Measurements from ENCODE around the gene MTHFD1L.

Gene MTHFD1L

DNA sequence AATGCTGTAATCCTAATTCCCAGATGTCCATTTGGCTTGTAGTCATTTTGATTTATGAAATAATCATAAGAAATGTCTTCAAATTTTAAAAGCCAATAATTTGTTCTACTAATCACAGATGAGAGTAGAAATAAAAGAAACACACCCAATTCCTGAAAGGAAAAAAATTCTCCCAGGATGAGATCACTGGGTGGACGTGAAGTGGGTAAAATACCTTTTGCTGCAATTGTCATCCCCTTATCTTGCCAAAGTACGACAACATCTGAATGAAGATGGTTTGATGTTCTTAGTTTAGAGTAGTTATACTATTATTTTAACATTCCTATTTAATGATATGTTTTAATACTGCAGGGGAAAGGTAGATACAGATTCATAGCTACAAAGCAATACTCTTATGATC, 33.7 kb downstream of the MTHFD1L start:
- no peak for DNase-seq

DNA sequence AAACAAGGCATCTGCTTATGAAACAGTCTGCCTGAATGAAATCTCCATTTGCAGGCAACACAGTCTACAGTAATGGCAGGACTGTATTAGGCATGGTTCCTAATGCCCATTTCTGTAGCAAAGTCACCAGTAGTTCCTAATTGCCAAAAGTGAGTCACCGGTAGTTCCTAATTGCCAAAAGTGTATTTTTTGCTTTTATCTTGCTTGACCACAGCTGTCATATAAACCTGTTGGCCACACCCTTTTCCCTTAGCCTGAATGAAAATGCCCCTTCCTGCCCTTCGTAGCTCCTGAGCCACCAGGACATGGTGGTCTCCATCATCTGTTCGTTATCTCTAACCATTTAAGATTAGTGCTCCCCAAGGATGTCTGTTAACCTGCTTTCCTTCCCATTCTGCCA, 34.5 kb downstream of the MTHFD1L start:
- no peak for DNase-seq

- DNase-seq, result no peak
These were observed 36.8 kb downstream of the MTHFD1L start for GRCh38 chr6:150902142-150902776.

- DNase-seq, result no peak
These were observed 40.3 kb downstream of the MTHFD1L start for GRCh38 chr6:150905769-150906168.

DNA sequence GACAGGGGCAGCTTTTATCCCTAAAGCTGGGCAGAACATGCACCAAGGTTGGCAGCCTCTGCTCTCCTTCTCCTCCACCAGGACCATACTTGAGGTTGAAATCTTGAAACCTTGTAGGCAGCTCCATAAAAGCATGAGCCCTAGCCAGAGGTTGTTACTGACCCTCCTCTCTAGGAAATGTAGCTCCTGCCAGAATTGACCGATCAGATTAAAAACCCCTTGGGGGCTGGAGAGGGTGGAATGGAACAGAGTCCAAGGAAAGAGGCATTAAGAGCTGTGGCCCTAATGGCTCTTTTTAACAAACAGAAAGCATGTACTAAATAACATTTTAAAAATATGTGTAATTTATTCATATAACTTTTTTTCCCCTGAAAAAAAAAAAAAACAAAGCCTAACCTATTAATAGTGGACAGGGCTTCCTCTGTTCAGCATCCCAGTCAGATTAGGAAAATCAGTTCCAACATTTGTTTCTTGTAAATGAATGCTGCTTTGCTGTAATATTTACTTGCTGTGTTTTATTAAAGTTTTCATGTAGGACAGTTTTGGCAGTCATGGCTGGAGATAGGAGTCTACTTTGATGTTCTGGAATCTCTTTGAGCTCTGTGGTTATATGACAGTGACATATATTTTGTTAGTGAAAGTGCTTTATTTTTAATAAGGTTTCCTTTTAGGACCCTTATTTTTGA, 41.3 kb downstream of the MTHFD1L start:
- DNase-seq, result no peak

GRCh38 chr6:150907383-150907782, 41.9 kb downstream of the MTHFD1L start:
- DNase-seq, result no peak

DNA sequence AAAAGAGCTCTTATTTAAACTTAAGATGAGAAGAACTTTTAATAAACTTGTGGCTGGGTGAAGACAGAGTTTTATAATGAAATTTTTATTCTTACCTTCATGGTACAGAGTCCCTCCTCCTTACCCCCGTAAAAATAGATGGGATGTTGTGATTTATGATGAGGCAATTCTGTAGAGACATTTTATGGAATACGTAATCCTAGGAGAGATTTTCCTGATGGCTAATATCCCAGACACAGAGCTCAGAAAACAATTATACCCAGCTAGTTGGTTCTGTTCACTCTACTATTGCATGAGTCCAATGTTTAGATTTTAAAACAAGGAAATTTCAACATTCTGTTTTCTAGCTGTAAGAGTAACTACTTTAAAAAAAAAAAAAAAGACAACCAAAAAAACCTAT, 43.4 kb downstream of the MTHFD1L start:
- DNase-seq, result no peak

DNA sequence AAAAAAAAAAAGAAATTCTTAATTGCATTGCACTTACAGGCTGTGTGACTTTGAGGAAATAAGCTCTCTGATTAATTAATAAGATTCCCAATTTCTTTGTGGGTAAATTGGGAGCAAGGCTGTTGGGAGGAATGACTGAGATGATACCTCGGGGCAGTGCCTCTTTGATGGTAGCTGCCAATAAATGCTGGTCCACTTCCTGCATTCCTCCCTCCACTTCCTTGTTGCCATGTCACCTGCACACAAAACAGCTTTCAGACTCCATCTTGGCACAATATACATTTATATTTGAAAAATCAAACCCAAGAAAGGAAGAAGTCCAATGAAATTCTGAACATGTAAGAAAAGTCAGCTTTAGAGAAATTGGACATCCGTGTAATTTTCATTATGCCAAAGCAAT, 45.1 kb downstream of the MTHFD1L start:
- DNase-seq, result no peak

GRCh38 chr6:150914372-150914771, 48.9 kb downstream of the MTHFD1L start:
- no peak for DNase-seq

DNA sequence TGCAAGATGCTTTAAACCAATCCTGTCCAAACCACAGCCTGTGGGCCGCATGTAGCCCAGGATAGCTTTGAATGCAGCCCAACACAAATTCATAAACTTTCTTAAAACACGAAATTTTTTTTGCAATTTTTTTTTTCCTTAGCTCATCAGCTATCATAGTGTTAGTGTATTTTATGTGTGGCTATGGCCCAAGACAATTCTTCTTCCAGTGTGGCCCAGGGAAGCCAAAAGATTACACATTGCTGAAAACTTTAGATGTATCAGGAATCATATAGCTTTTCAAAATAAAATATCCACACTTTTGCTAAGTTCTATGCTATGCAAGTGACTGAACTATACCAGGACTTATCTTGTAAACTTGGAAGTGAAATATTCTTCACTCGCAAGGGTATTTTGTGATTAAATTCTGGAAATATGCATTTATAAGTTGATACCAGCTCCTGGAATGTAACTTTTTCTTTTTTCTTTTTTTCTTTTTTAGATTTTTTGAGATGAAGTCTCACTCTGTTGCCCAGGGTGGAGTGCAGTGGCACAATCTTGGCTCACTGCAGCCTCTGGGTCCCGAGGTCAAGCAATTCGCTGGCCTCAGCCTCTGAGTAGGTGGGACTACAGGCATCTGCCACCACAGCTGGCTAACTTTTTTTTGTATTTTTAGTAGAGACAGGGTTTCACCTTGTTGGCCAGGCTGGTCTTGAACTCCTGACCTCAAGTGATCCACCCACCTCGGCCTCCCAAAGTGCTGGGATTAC, 49.8 kb downstream of the MTHFD1L start:
- DNase-seq, result no peak

- DNase-seq, result no peak
These were observed 50.4 kb downstream of the MTHFD1L start for GRCh38 chr6:150915880-150916265.

- no peak for DNase-seq
These were observed 54.4 kb downstream of the MTHFD1L start for GRCh38 chr6:150919938-150920337.

DNA sequence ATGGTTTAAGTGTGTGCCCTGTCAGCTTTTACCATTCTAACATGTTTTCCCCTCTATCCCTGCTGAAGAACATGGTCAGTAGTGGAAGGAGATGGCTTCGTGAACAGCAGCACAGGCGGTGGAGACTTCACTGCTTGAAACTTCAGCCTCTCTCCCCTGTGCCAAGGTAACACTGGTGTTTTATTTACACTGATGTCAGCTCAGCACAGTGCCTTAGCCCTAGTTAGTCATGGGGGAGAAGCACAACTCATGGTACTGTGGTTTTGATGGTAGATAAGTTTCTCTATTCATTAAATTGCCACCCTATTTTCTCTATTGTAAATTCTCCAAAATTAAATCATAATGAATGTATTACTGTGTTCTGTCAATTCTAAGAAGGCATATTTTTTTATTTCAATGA, 56.6 kb downstream of the MTHFD1L start:
- DNase-seq, result no peak

DNA sequence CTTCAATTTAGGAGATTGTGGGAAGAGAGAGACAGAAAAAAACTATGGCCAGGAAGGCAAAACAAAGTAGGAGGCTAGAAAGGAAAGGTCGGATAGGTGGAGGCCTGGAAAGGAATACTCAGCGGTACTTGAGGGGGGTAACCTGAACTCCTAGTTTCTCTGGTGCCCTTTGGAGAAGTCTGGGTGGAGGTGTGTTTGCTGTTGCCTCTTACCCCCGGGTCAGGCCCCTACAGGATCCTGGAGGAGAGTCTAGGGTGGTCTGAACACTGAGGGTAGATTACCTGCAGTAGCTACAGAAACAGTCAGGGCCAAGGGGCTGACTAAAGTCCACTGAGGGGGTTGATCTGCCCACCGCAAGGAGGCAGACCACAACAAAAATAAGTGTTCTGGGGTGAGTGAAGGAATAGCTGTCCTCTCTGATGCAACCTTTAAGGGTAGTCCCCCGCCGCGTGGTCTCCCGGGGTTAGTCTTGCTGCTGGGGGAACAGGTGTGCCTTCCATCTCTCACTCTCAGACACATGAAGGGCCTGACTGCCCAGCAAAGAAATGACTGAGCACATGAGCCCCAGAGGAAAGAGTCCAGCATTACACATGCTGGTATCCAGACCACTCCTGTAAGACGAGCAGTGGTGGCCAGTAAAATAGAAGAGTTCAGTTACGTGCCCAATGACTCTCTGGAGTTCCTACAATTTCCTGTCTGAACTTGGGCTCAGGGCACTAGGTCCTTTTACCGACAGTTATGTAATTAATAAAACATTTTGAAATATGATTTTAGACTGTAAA, 59.5 kb downstream of the MTHFD1L start:
- no peak for DNase-seq

- no peak for DNase-seq
These were observed 60.1 kb downstream of the MTHFD1L start for GRCh38 chr6:150925590-150925928.

- no peak for DNase-seq
These were observed 60.5 kb downstream of the MTHFD1L start for GRCh38 chr6:150925976-150926375.

DNA sequence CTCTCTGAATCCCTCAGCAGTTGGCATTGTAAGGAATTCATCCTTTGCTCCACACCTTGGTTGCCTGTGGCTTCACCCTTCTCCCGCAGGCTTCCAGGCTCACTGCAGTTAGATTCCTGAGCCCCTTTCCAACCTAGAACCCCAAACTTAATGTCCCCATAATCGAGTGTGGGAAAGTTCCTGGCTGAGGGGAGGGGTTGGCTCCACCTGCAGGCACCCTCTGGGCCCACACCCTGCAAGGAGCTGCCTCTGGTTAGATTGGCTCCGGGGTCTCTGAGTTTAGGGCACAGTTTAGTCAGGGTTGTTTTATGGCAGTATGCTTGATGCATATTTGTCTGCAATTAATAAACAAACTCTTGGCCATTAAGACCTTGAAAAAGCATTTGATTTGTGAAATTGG, 63.4 kb downstream of the MTHFD1L start:
- DNase-seq, result no peak

GRCh38 chr6:150929416-150929815, 63.9 kb downstream of the MTHFD1L start:
- no peak for DNase-seq

GRCh38 chr6:150930841-150931240, 65.3 kb downstream of the MTHFD1L start:
- DNase-seq, result no peak

- DNase-seq, result no peak
These were observed 65.9 kb downstream of the MTHFD1L start for GRCh38 chr6:150931405-150931804.

GRCh38 chr6:150932996-150933395, 67.5 kb downstream of the MTHFD1L start:
- DNase-seq, result no peak

- no peak for DNase-seq
These were observed 68.9 kb downstream of the MTHFD1L start for GRCh38 chr6:150934380-150934779.

DNA sequence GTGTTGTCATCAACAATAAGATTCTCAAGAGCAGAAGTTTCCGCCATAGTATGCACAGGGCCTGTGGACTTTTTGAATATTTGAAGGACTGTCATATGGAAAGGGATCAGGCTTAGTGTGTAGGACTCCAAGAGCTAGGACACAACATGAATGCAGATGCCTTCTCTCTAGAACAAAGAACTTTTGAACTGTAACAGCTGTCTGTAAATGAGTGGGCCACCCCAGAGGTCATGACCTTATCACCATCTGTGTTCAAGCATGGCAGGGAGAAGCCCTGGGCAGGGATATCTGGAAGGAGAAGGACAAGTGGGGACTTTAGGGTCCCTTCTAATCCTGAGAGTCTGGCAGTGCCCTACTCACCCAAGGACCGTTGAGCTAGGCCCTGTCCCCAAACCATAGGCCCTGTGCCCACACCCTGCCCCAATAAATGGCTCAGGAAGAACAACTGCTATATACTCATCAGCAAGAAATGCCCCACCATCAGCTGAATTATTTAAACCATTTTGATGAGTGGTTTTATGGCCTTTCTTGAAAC, 70.6 kb downstream of the MTHFD1L start:
- no peak for DNase-seq

Data from stimulated activated CD4-positive, alpha-beta T cell treated with anti-CD3 and anti-CD28 coated beads, Interleukin-4, amount 100 ng/mL, for 1 hour (primary cell).